OCI-LY1 (cell line): Measurements from ENCODE around the gene CHKA.

Experiments
- CTCF ChIP-seq: fragments of 200-600 bp; sonication (generic), shearing (Covaris generic); IDR thresholded peaks from 2 replicates; pipeline ENCODE4 v1.5.1; 2017; ENCODE audit warnings: mild to moderate bottlenecking, antibody characterized with exemption, low read length, moderate library complexity, mixed read lengths
- EZH2 ChIP-seq: fragments of 200-600 bp; sonication (generic), shearing (Covaris generic); IDR thresholded peaks from 2 replicates; pipeline ENCODE4 v1.8.0; 2017; ENCODE audit warnings: borderline replicate concordance, mixed run types, mild to moderate bottlenecking, antibody characterized with exemption, low read length, moderate library complexity, mixed read lengths

GRCh38 chr11:68146704-68147474 is 25.7 kb upstream of the CHKA start:
- TF ChIP-seq CTCF (no peak), EZH2 (no peak)
